GM21447 (cell line): Measurements from ENCODE around the gene ARRB1.
"Not testable (repeated sequence)": the region's sequence is repeated elsewhere in the genome, so short reads cannot be mapped to it uniquely, and the experiment has no call there.

Experiments used
- ATAC-seq: cut with Tn5 transposase; IDR thresholded peaks from one replicate; pipeline ENCODE4 v1.9.1; 2021; ENCODE audit not compliant: unreplicated experiment

The ARRB1 gene

GRCh38 chr11:75351541-75351790 is at the start of gene ARRB1:
Gene ARRB1, minus strand, starts transcription at chr11:75351661. Its CDS starts 54 bp downstream, at chr11:75351607.
- no peak for ATAC-seq

GRCh38 chr11:75400146-75400865 is 48.8 kb upstream of the ARRB1 start:
- no peak for ATAC-seq

GRCh38 chr11:75399344-75400145 is 48.1 kb upstream of the ARRB1 start, which contains the start of gene RPS3:
Gene RPS3, plus strand, starts transcription at chr11:75399518. Its CDS starts 30 bp downstream, at chr11:75399548.
- ATAC-seq, result peak; percentile 91

- no peak for ATAC-seq
These were observed 47.4 kb upstream of the ARRB1 start for GRCh38 chr11:75398906-75399305.

- ATAC-seq, result no peak
These were observed 42.8 kb upstream of the ARRB1 start for GRCh38 chr11:75394085-75394840.

- ATAC-seq, result no peak
These were observed 38.5 kb upstream of the ARRB1 start for GRCh38 chr11:75389925-75390324.

GRCh38 chr11:75389276-75389605 is 37.8 kb upstream of the ARRB1 start:
- no peak for ATAC-seq

- ATAC-seq, result no peak
These were observed 37.2 kb upstream of the ARRB1 start for GRCh38 chr11:75388386-75389275.

- ATAC-seq, result no peak
These were observed 36.4 kb upstream of the ARRB1 start for GRCh38 chr11:75387736-75388294.

GRCh38 chr11:75386942-75387630 is 35.6 kb upstream of the ARRB1 start:
- ATAC-seq, result no peak

- no peak for ATAC-seq
These were observed 33.1 kb upstream of the ARRB1 start for GRCh38 chr11:75384438-75385080.

- no peak for ATAC-seq
These were observed 31.8 kb upstream of the ARRB1 start for GRCh38 chr11:75383246-75383645.

- ATAC-seq, result no peak
These were observed 29.4 kb upstream of the ARRB1 start for GRCh38 chr11:75380716-75381420.

GRCh38 chr11:75380245-75380644 is 28.8 kb upstream of the ARRB1 start:
- ATAC-seq, result no peak

- ATAC-seq, result not testable (repeated sequence)
These were observed 27.3 kb upstream of the ARRB1 start for GRCh38 chr11:75378776-75379175.

GRCh38 chr11:75376175-75376574 is 24.7 kb upstream of the ARRB1 start:
- no peak for ATAC-seq

- ATAC-seq, result no peak
These were observed 24.2 kb upstream of the ARRB1 start for GRCh38 chr11:75375626-75376025.

- no peak for ATAC-seq
These were observed 23.2 kb upstream of the ARRB1 start for GRCh38 chr11:75374646-75375045.

GRCh38 chr11:75373201-75373600 is 21.7 kb upstream of the ARRB1 start:
- ATAC-seq, result no peak
